Measurements from ENCODE around the gene TXNDC11. TPM values are rescaled to one million over a fixed set of nuclear protein-coding genes. Genes with fewer than 3 reads are reported as not detected.

TXNDC11 gene
- total and polyA plus RNA-seq, 2 donors (not counting 3 experiments of a cell fraction or from before 2014, with no cell fraction given): 42.5 to 66.0 TPM

- Histone ChIP-seq H3K4me3 (replicated peaks in 1 of 3; ENCODE audit: insufficient read depth in 1 of 3, low read depth in 1 of 3, low read length in 3 of 3) (no peak overlapping the region), H3K9ac (replicated peaks; ENCODE audit: extremely low read depth, insufficient read depth, low read length) (no peak overlapping the region), H3K79me2 (ENCODE audit: control insufficient read depth, insufficient read depth, low read length) (no peaks in the 10 kb centered on the region), H3K27me3 (ENCODE audit: control insufficient read depth in 2 of 2, insufficient read depth in 2 of 2, low read length in 2 of 2) (no peaks in the 10 kb centered on the region), H2AFZ (ENCODE audit: low read depth, low read length) (no peak overlapping the region), H3K27ac (ENCODE audit: insufficient read depth, low read depth, low read length) (no peak overlapping the region), H3K4me1 (ENCODE audit: control insufficient read depth, extremely low read depth, insufficient read depth, low read length) (no peaks in the 10 kb centered on the region), H4K20me1 (replicated peaks; ENCODE audit: control insufficient read depth, extremely low read depth, insufficient read depth, low read length) (no peaks in the 10 kb centered on the region), H3K36me3 (ENCODE audit: control insufficient read depth in 2 of 2, extremely low read depth in 1 of 2, insufficient read depth in 2 of 2, low read length in 2 of 2) (no peaks in the 10 kb centered on the region), H3K9me1 (replicated peaks; ENCODE audit: control insufficient read depth, extremely low read depth, insufficient read depth, low read length) (no peaks in the 10 kb centered on the region), H3K4me2 (ENCODE audit: insufficient read depth, low read length) (no peak overlapping the region), H3K9me3 (replicated peaks; ENCODE audit: control insufficient read depth, insufficient read depth, low read length) (no peaks in the 10 kb centered on the region)
- DNase-seq (ENCODE audit: low read depth, low spot score) (no peak), FAIRE-seq (no peak)
- dilution Hi-C loops (cut with MboI; ENCODE audit: extremely low pct_ligation_motif_present, low sequenced_read_pairs) (no loop called here), intact Hi-C loops (cut with micrococcal nuclease) (no loop called here)
- BruUV-seq (replicated peaks): no TSS peak
- TF ChIP-seq FOS (IDR thresholded peaks at IDR 0.05; ENCODE audit: borderline replicate concordance, insufficient read depth, low read length) (no peak), GATA2 (IDR thresholded peaks at IDR 0.05; ENCODE audit: insufficient read depth, insufficient read length, low read depth, low read length) (no peak), POLR2A (IDR thresholded peaks at IDR 0.05; ENCODE audit: low read depth, low read length) (no peak), MAX (IDR thresholded peaks at IDR 0.05; ENCODE audit: insufficient read depth, insufficient read length) (no peak), POLR2AphosphoS5 (IDR thresholded peaks at IDR 0.05; ENCODE audit: insufficient read depth, low read depth, low read length) (no peak), MYC (IDR thresholded peaks at IDR 0.05; ENCODE audit: low read depth, low read length) (no peak), EZH2 (IDR thresholded peaks at IDR 0.05; ENCODE audit: borderline replicate concordance, low read depth, low read length, severe bottlenecking) (no peak), JUN (IDR thresholded peaks at IDR 0.05; ENCODE audit: borderline replicate concordance, insufficient read depth, insufficient read length, low read depth) (no peak), CTCF (IDR thresholded peaks at IDR 0.05; ENCODE audit: extremely low read depth in 1 of 2, insufficient read depth in 1 of 2, low read depth in 1 of 2, low read length in 2 of 2) (no peak)
- POLR2A ChIA-PET: no interaction called here
- CTCF ChIA-PET: interaction anchor here (2.0 to 2.5 kb wide), 2 partner anchors 103 to 228 kb away, joined by 9 to 14 read pairs; no protein-coding TSS in a partner anchor
Observed at GRCh38 chr16:11635113-11635652, 107.5 kb downstream of the TXNDC11 start.

Data from endothelial cell of umbilical vein (primary cell).